ENCODE data around the gene DCDC1.

Gene DCDC1, protein sequence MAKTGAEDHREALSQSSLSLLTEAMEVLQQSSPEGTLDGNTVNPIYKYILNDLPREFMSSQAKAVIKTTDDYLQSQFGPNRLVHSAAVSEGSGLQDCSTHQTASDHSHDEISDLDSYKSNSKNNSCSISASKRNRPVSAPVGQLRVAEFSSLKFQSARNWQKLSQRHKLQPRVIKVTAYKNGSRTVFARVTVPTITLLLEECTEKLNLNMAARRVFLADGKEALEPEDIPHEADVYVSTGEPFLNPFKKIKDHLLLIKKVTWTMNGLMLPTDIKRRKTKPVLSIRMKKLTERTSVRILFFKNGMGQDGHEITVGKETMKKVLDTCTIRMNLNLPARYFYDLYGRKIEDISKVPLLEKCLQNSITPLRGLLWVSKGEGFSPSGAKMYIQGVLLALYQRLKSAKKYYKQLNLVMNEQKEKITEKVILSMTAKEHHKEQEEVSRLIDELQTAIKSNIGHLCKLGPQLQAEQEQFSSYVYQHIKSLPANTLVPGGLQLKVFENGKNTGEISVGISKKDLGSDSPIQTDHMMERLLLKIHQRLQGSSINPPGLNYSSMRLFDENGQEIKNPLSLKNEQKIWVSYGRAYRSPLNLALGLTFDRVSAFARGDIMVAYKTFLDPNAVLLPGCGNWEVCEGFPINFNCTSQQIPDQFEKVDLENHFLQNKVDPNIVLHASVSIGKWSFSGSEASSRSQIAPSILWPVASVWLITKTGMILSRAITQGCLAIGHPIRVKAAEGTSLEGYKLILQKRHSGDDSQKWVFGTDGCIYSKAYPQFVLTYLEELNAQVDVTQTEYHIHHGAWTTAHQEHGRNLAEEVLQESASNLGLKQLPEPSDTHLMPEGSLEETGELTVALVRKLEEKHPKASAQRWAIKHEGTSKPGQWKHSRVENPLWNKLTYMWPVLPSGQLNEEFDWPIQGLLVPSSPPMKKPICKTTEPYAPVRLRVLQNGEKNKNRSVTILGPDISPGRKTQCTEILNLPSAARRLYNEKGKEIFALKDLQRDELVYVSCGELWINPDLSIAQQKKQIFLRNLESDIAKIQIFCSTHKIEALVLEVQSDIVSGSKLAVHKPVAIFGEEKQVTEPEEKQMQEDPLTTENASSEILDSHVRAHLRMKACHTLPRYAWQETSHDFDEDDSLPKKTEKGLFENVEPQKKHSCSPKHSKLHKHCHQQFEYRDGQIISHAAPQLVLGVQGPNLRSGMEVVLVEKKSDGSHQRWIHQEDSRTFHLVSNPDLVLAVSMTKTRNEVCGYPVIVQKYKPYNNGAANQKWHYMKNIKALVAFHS (N-terminal part only)

GRCh38 chr11:31369348-31370329, at the start of gene DCDC1, which contains the start of gene DNAJC24:
DCDC1 (minus strand) TSS chr11:31369739; CDS start chr11:31328280, 41,459 bp downstream.
DNAJC24 (plus strand) TSS chr11:31369860; CDS start chr11:31370749, 889 bp downstream.
- peaks cover 2% of the 10 kb centered on the region for H3K36me3 ChIP-seq (replicated peaks; ENCODE audit: low read depth, low read length)
- H3K79me2 ChIP-seq (ENCODE audit: low read length), result peaks cover 15% of the 10 kb centered on the region
- peak within 1 kb of the TSS; percentile 96 for H3K4me3 ChIP-seq (ENCODE audit: low read length)
- peak within 1 kb of the TSS; percentile 80 for H3K27ac ChIP-seq (ENCODE audit: low read length)
- H3K9me3 ChIP-seq (ENCODE audit: insufficient read depth, low read length), result no peaks in the 10 kb centered on the region
- H3K4me2 ChIP-seq (ENCODE audit: low read length), result peak within 1 kb of the TSS; percentile 85
- H3K4me1 ChIP-seq (ENCODE audit: low read length), result peaks cover 15% of the 10 kb centered on the region
- no peak for TF ChIP-seq EZH2phosphoT487 (IDR thresholded peaks at IDR 0.05; ENCODE audit: low read depth)
- TF ChIP-seq, protein P1, sequence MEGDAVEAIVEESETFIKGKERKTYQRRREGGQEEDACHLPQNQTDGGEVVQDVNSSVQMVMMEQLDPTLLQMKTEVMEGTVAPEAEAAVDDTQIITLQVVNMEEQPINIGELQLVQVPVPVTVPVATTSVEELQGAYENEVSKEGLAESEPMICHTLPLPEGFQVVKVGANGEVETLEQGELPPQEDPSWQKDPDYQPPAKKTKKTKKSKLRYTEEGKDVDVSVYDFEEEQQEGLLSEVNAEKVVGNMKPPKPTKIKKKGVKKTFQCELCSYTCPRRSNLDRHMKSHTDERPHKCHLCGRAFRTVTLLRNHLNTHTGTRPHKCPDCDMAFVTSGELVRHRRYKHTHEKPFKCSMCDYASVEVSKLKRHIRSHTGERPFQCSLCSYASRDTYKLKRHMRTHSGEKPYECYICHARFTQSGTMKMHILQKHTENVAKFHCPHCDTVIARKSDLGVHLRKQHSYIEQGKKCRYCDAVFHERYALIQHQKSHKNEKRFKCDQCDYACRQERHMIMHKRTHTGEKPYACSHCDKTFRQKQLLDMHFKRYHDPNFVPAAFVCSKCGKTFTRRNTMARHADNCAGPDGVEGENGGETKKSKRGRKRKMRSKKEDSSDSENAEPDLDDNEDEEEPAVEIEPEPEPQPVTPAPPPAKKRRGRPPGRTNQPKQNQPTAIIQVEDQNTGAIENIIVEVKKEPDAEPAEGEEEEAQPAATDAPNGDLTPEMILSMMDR (IDR thresholded peaks at IDR 0.05; ENCODE audit: low read depth, low read length), result no peak
- no peaks in the 10 kb centered on the region for H3K27me3 ChIP-seq (ENCODE audit: low read depth, low read length)
- H4K20me1 ChIP-seq (ENCODE audit: insufficient read depth, low read length), result no peaks in the 10 kb centered on the region
- H2AFZ ChIP-seq (ENCODE audit: low read depth, low read length), result peak within 1 kb of the TSS; percentile 96
- peak within 1 kb of the TSS; percentile 86 for H3K9ac ChIP-seq (ENCODE audit: low read length)

DNA sequence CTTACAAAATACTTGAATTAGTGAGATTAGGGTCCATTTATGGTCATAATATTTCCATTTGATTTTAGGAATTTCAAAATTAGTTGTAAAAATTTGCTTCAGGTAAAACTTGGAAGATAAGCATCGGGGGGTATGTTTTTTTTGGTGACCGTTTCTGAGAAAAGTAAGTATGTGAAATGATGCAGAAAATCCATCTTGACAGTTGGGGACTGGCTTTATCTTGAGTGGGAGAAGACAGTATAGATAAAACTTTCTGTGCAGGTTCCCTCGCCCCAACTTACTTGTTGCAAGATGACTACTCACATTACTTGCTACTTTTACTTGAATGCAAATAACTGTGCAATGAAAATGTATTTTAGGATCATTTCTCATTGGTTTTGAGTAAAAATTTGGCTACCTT, 49.6 kb upstream of the DCDC1 start:
- TF ChIP-seq EZH2phosphoT487 (IDR thresholded peaks at IDR 0.05; ENCODE audit: low read depth), result no peak
- TF ChIP-seq, protein P1 (IDR thresholded peaks at IDR 0.05; ENCODE audit: low read depth, low read length), result no peak
- no peaks in the 10 kb centered on the region for H3K4me1 ChIP-seq (ENCODE audit: low read length)
- no peak overlapping the region for H3K4me3 ChIP-seq (ENCODE audit: low read length)
- H3K27me3 ChIP-seq (ENCODE audit: low read depth, low read length), result no peaks in the 10 kb centered on the region
- H3K27ac ChIP-seq (ENCODE audit: low read length), result no peak overlapping the region
- H3K36me3 ChIP-seq (replicated peaks; ENCODE audit: low read depth, low read length), result no peaks in the 10 kb centered on the region
- H3K9me3 ChIP-seq (ENCODE audit: insufficient read depth, low read length), result no peaks in the 10 kb centered on the region
- no peak overlapping the region for H3K4me2 ChIP-seq (ENCODE audit: low read length)
- H3K79me2 ChIP-seq (ENCODE audit: low read length), result no peaks in the 10 kb centered on the region
- no peak overlapping the region for H3K9ac ChIP-seq (ENCODE audit: low read length)
- H4K20me1 ChIP-seq (ENCODE audit: insufficient read depth, low read length), result no peaks in the 10 kb centered on the region
- H2AFZ ChIP-seq (ENCODE audit: low read depth, low read length), result no peak overlapping the region

DNA sequence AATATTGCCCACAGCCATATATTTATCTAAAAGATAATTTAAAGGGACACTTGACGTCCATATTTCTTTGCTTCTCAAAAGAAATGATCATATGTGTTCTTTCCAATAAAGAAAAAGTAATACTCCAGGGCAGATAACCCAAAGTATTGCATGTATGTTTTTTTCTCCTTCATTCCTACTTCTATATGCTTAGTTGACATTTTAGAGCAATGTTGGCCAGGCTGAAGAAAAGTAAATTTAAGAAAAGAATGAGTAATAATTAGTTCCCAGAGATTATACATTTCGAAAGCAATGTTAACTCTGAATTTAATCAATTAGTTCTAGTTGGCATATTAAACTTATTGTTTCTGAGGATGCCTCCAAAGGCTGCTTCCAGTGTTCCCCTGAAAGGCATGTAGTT, 48.3 kb upstream of the DCDC1 start:
- Histone ChIP-seq H3K4me1 (ENCODE audit: low read length) (no peaks in the 10 kb centered on the region), H4K20me1 (ENCODE audit: insufficient read depth, low read length) (no peaks in the 10 kb centered on the region), H3K4me2 (ENCODE audit: low read length) (no peak overlapping the region), H3K27ac (ENCODE audit: low read length) (no peak overlapping the region), H3K79me2 (ENCODE audit: low read length) (no peaks in the 10 kb centered on the region), H3K9ac (ENCODE audit: low read length) (no peak overlapping the region), H3K36me3 (replicated peaks; ENCODE audit: low read depth, low read length) (no peaks in the 10 kb centered on the region), H3K27me3 (ENCODE audit: low read depth, low read length) (no peaks in the 10 kb centered on the region), H3K4me3 (ENCODE audit: low read length) (no peak overlapping the region), H3K9me3 (ENCODE audit: insufficient read depth, low read length) (no peaks in the 10 kb centered on the region), H2AFZ (ENCODE audit: low read depth, low read length) (no peak overlapping the region)
- no peak for TF ChIP-seq EZH2phosphoT487 (IDR thresholded peaks at IDR 0.05; ENCODE audit: low read depth)
- TF ChIP-seq, protein P1 (IDR thresholded peaks at IDR 0.05; ENCODE audit: low read depth, low read length), result no peak
